Adrenal gland (tissue), 12 donors: Measurements from ENCODE around the gene STAT5B. TPM values are rescaled to one million over a fixed set of nuclear protein-coding genes. Genes with fewer than 3 reads are reported as not detected.
A peak's percentile ranks its signal among the peaks of the same experiment; 100 is the strongest.

Source experiments
- DNase-seq, 7 donors: peaks; one replicate each; pipeline ENCODE4 v3.0.0-alpha.2; 2019 to 2020
- H3K27ac ChIP-seq, 5 donors: fragments of 200-600 bp; sonication (generic) in 4 of 5; 1 replicate in 3 of 5; 2 replicates in 2 of 5; pipeline versions ENCODE4 v1.5.1 to v1.8.0; 2016 to 2020; ENCODE audit warnings: mild to moderate bottlenecking in 1 of 5
- H3K27me3 ChIP-seq: fragments of 200-600 bp; 2 replicates; pipeline ENCODE4 v1.8.0; 2021
- H3K36me3 ChIP-seq, 2 donors: fragments of 200-600 bp; replicated peaks in 1 of 2; 1 replicate in 1 of 2; 2 replicates in 1 of 2; pipeline versions ENCODE4 v1.5.1 to v1.8.0; 2018 to 2022
- H3K4me1 ChIP-seq, 2 donors: fragments of 200-600 bp; replicated peaks in 1 of 2; 1 replicate in 1 of 2; 2 replicates in 1 of 2; pipeline versions ENCODE4 v1.5.1 to v1.8.0; 2018 to 2021
- H3K4me3 ChIP-seq, 4 donors: fragments of 200-600 bp; sonication (generic) in 3 of 4; one replicate each; pipeline ENCODE4 v1.5.1; 2016 to 2018
- H3K9me3 ChIP-seq, 3 donors: fragments of 200-600 bp; sonication (generic) in 1 of 3; replicated peaks in 1 of 3; 1 replicate in 2 of 3; 2 replicates in 1 of 3; pipeline versions ENCODE4 v1.5.1 to v1.8.0; 2016 to 2021
- CTCF ChIP-seq, 6 experiments: fragments of 450-650 bp in 4 of 6; fragments of 200-600 bp in 2 of 6; sonication (generic) in 1 of 6; IDR thresholded peaks; 1 replicate in 5 of 6; 2 replicates in 1 of 6; pipeline versions ENCODE4 v1.5.1 to v1.8.0; 2016 to 2021; ENCODE audit warnings: antibody characterized with exemption in 6 of 6, mild to moderate bottlenecking in 2 of 6, moderate library complexity in 1 of 6
- POLR2A ChIP-seq, 2 donors: fragments of 450-650 bp; IDR thresholded peaks; one replicate each; pipeline ENCODE4 v1.6.1; 2017; ENCODE audit warnings: antibody characterized with exemption in 2 of 2, mild to moderate bottlenecking in 2 of 2, moderate library complexity in 1 of 2
- WGBS, 4 donors: extraction: QIAGEN DNeasy Blood & Tissue Kit in 2 of 4; methylation state at CpG; one replicate each; pipeline versions ENCODE4 v1.1.5 to v1.1.7; 2013 to 2017; 5-methylcytosine and 5-hydroxymethylcytosine counted together
- intact Hi-C, 2 donors: fragments of 100-400 bp; cut with DNase I; formaldehyde crosslinking; loops; one replicate each; pipeline versions ENCODE4 v1.14.1 to v1.15.0; 2022 to 2023
- polyA plus RNA-seq, 3 donors: library from polyadenylated mRNA; stranded (reverse); fragments of 200-250 nt in 2 of 3; fragments of 350-450 nt in 1 of 3; fragmentation: Illumina TruSeq in 1 of 3; extraction: RNeasy Lipid Tissue Mini Kit (QIAGEN cat#74804) in 1 of 3; gene quantifications; one replicate each; pipeline ENCODE4 v1.2.3, GENCODE V29; 2013 to 2014
- total RNA-seq, 9 donors: library from RNA; depleted of rRNA in 4 of 9; stranded (reverse); fragments of >200 nt in 4 of 9; fragments of 120-200 nt in 1 of 9; fragmentation: NEBNext Ultra II Directional in 1 of 9; extraction: Animal tissue kit (Norgen Biotek cat#: 25700) in 1 of 9; gene quantifications; one replicate each; pipeline versions ENCODE4 v1.1.0 to v1.2.4, GENCODE V29; 2013 to 2023
- donor health status: healthy with polysubstance abuse.
- donor health status: Bipolar disorder and iron deficiency.
- donor health status: DM: yes; HTN: yes; CAD: no.
- donor health status: DM: no; HTN: no; CAD: no.
- donor health status: DM: no; HTN: no; CAD: no.
- donor health status: DM: yes; HTN: yes; CAD: no.

Gene STAT5B
- total and polyA plus RNA-seq, 12 donors = 30.3 to 128 (median 101) TPM

- 34 to 50% (median 41%) methylated on average over 4 to 5 of the region's 5 CpGs for WGBS, 4 donors
- TF ChIP-seq POLR2A (IDR thresholded peaks at IDR 0.05) (no peak), CTCF (IDR thresholded peaks at IDR 0.05) (no peak)
- peak overlapping the region; percentile 65 to 96 (median 89) for H3K27ac ChIP-seq
- peaks cover 0 to 6% of the 10 kb centered on the region in 2 donors for H3K36me3 ChIP-seq
- H3K9me3 ChIP-seq = no peaks in the 10 kb centered on the region
- intact Hi-C loops = no loop called here
- peak in 6 of 7 donors; percentile 23 to 62 (median 36) for DNase-seq
- H3K27me3 ChIP-seq = no peaks in the 10 kb centered on the region
- H3K4me3 ChIP-seq = peak overlapping the region in 1 of 4 donors; percentile 59
- peaks cover 32 to 43% of the 10 kb centered on the region in 2 donors for H3K4me1 ChIP-seq
Measured at GRCh38 chr17:42286411-42287221, 10.4 kb upstream of the STAT5B start.

- intact Hi-C loops = no loop called here
- WGBS, 4 donors = 90 to 95% (median 95%) methylated on average over 11 of the region's 11 CpGs
- no peak overlapping the region for H3K27ac ChIP-seq
- no peaks in the 10 kb centered on the region for H3K27me3 ChIP-seq
- peaks cover 32 to 42% of the 10 kb centered on the region in 2 donors for H3K4me1 ChIP-seq
- DNase-seq = peak in 5 of 7 donors; percentile 0 to 43 (median 14)
- no peaks in the 10 kb centered on the region for H3K36me3 ChIP-seq
- TF ChIP-seq POLR2A (IDR thresholded peaks at IDR 0.05) (no peak), CTCF (IDR thresholded peaks at IDR 0.05) (no peak)
- no peaks in the 10 kb centered on the region for H3K9me3 ChIP-seq
- no peak overlapping the region for H3K4me3 ChIP-seq
Measured at GRCh38 chr17:42285346-42286050, 9.3 kb upstream of the STAT5B start.

- peak in 6 of 7 donors; percentile 1 to 47 (median 10) for DNase-seq
- Histone ChIP-seq H3K27me3 (no peaks in the 10 kb centered on the region), H3K27ac (peak overlapping the region in 1 of 5 donors; percentile 1), H3K4me1 (peaks cover 26 to 35% of the 10 kb centered on the region in 2 donors), H3K9me3 (no peaks in the 10 kb centered on the region), H3K36me3 (no peaks in the 10 kb centered on the region), H3K4me3 (no peak overlapping the region)
- intact Hi-C loops = no loop called here
- no peak for TF ChIP-seq POLR2A (IDR thresholded peaks at IDR 0.05)
- no peak for TF ChIP-seq CTCF (IDR thresholded peaks at IDR 0.05)
- WGBS, 4 donors = 73 to 89% (median 86%) methylated on average over 2 to 7 of the region's 7 CpGs
Measured at GRCh38 chr17:42284566-42284965, 8.4 kb upstream of the STAT5B start.

GRCh38 chr17:42284024-42284369 lies 7.8 kb upstream of the STAT5B start:
- DNase-seq = peak in 4 of 7 donors; percentile 5 to 17 (median 8)
- Histone ChIP-seq H3K36me3 (no peaks in the 10 kb centered on the region), H3K9me3 (no peaks in the 10 kb centered on the region), H3K4me1 (peaks cover 21 to 29% of the 10 kb centered on the region in 2 donors), H3K27ac (peak overlapping the region in 2 of 5 donors; percentile 75 to 80), H3K27me3 (no peaks in the 10 kb centered on the region), H3K4me3 (no peak overlapping the region)
- 92 to 95% (median 93%) methylated on average over 5 of the region's 5 CpGs for WGBS, 4 donors
- TF ChIP-seq POLR2A (IDR thresholded peaks at IDR 0.05) = no peak
- TF ChIP-seq CTCF (IDR thresholded peaks at IDR 0.05) = no peak
- intact Hi-C loops = no loop called here
